DMS153 (cell line): ENCODE measurements around the gene THAP9.
"Not testable (repeated sequence)": the region's sequence is repeated elsewhere in the genome, so short reads cannot be mapped to it uniquely, and the experiment has no call there.

Experiments
- DNase-seq: peaks from one replicate; lab custom pipeline; 2025; lab: John Stamatoyannopoulos, UW

THAP9 gene

GRCh38 chr4:82893942-82894341 is 6.6 kb upstream of the THAP9 start:
- DNase-seq, result no peak

DNA sequence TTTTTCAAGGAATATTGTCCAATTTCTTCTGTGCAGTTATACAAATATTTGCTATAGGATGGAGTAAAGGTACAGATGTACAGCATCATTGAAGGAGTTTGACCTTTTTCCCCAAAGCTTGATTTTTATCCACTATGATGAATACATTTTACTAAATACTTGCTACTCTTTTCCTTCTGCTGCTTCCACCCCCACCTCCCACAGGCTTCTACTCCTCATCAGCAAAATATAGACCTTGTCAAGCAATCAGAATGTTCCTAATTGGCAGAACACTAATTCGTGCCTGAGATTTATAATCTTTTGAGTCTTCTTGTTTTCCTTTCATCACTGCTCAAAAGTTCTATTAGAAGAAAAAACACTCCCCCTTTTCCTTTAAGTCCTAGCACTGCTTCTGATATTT is 3.8 kb upstream of the THAP9 start:
- no peak for DNase-seq

- DNase-seq, result no peak
These were observed 2.0 kb upstream of the THAP9 start for GRCh38 chr4:82898322-82899243.

GRCh38 chr4:82899374-82900065 is 1.0 kb upstream of the THAP9 start:
- DNase-seq, result no peak

DNA sequence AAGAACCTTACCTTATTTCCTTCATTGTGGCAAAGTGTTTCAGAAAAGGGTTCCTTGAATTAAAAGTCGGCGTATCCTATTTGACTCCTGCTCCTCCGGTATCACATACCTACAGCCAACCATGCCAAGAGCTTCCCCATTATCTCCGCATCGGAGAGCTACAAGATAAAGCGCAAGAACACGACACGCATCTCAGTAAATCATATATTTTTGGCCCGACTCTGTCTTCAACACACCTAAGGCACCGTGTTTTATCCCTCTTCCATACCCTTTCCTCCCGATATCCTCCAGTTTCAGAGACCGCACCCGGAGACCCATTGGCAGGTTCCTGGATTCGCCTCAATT is 497 bp upstream of the THAP9 start:
- DNase-seq, result peak; percentile 40

DNA sequence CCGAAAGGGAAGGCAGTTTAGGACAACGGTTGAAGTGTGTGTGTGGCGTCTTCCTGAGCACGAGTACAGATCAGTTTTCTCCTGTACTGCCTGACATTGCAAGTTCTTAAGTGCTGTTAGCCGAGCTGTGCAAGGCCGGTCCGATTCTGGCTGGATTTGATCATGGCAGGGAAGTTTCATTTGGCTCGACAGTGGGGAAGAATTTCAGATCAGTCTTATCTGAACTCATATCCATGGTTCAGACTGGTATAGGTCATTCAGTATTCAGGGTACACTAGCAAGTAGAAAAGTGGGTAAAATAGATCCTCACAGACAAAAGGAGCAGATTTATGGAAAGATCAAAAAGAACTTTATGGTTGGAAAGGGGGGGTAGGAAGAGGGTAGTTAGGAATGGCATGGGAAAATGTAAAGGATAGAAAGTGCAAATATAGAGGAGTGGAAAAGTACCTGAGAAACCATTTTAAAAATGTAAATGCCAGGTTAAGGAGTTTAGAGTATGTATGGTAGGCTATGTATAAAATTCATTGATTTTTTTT is 716 bp downstream of the THAP9 start:
- no peak for DNase-seq

GRCh38 chr4:82903737-82904136 is 3.2 kb downstream of the THAP9 start:
- no peak for DNase-seq

DNA sequence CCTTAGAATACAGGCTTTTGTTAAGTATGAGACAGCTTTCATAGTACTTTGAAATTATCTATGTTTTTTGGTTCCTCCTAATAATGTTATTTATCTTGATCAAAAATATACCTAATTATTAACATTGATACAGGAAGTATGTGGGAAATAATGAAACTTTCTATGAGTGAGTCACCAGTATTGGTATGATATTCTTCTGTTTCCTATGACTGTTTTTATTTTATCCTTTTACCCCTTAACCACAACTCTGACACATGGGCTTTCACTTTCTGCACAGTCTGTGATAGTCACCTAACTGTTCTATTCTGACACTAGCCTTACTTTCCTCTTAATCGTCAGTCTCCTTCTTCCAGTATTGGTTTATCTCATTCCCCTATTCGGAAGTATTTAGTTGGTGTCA is 4.7 kb downstream of the THAP9 start:
- no peak for DNase-seq

GRCh38 chr4:82906469-82906868 is 5.9 kb downstream of the THAP9 start:
- DNase-seq, result no peak

GRCh38 chr4:82909326-82909725 is 8.8 kb downstream of the THAP9 start:
- DNase-seq, result no peak

DNA sequence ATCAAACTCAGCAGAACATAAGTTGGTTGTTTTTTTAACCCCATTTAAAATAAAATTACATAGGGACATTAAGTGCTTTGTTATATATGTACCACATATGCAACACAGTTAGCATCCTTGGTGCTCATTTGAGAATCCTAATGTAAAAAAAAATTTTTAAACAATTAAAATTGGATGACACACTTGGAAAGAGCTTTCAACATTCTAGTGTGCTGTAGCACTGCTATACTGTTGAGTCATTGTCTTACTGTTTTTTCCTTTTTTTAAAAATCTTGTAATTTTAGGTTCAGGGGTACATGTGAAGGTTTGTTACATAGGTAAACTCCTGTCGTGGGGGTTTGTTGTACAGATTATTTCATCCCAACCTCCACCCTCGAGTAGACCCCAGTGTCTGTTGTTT is 12.8 kb downstream of the THAP9 start:
- DNase-seq, result no peak

DNA sequence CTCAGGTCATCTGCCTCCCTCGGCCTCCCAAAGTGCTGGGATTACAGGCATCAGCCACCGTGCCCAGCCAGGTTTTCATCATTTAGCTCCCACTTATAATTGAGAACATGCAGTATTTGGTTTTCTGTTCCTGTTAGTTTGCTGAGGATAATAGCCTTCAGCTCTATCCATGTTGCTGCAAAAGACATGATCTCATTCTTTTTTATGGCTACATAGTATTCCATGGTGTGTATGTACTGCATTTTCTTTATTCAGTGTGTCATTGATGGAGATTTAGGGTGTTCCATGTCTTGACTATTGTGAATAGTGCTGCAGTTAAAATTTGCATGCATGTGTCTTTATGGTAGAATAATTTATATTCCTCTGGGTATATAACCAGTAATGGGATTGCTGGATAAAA is 13.4 kb downstream of the THAP9 start:
- DNase-seq, result not testable (repeated sequence)

GRCh38 chr4:82918091-82918490 is 17.6 kb downstream of the THAP9 start:
- DNase-seq, result no peak

DNA sequence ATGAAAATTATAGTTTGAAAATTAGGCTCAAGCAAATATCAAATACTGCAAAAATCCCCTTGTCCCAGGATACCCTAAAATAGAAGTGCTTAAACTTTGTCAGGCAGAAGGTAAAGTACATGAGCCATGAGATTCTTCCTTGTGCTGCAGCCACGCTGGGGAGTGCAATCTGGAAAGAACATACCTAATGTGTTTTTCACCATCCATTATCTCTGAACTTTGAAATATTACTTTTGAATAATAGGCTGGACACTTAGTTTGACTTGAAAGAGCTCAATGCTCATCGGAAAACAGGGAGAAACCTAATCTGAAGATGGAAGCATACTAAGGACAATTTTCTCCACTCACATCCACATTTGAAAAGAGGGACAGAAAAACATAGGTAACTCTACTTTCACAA is 18.9 kb downstream of the THAP9 start:
- DNase-seq, result no peak

DNA sequence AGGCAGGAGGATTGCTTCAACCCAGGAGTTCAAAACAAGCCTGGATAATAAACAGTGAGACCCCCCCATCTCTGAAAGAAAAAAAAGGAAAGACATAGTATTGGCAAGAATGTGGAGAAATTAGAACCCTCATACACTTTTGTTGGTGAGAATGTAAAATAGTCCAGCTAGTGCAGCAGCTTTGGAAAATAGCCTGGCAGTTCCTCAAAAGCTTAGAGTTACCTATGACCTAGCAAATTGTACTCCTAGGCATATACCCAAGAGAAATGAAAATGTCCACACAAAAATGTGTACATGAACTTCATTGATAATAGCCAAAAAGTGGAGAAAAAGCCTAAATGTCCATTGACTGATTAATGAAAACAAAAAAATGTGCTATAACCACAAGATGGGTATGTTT is 21.3 kb downstream of the THAP9 start:
- no peak for DNase-seq

DNA sequence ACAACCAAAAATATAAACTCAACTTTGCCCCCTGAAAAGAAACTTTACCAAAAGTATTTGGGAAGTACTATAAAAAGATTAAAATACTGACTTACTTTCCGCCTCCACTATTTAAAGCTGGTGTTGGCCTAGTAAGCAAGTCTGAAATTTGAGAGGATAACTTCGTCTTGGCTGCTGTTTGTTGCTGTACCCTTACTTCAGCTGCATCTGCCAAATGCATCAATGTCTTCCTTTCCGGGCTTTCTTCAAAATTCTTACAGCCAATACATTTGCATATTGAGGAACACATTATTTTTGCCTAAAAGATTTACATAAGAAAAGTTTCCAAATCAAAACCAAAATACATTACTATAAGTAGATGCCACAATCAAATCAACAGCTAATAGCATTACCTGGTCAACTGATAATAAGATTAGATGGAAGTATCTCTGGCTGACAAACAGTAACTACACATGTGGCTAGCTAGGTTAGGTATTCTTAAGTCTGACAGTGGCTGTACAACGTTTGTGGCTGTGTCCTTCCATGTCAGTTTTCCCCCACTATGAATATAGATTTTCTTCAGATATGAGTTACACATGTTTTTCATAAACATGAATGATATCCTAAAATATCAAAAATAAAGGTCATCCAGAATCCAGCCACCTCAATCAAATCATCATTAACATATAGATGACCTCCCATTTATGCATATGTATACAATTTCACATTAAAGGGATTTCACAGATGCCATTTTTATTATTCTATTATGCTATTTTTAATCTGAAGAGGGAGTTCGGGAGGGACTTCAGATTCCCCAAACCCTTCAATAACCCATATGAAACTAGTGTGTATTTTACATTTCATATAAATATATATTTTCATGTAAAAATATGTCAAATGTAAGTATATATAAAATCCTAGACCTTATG is 30.6 kb downstream of the THAP9 start:
- DNase-seq, result no peak

GRCh38 chr4:82934441-82934840 is 33.9 kb downstream of the THAP9 start:
- DNase-seq, result no peak

DNA sequence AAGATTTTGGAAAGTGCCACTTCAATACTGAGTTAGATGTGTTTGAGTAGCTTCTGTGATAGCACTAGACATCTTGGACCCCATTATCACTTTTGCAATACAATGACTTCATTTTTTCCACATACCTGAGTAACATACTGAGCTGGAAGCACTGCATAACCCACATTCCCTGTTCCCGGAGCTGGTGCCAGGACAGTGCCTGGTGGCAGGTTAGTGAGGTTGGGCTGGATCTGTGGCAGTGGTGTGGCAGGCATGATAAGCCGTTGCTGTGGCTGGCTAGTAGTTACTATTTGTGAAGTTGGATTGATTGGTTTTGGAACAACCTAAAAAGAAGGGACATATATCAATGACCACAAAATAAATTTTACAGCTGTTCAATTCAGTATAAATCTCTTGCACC is 38.9 kb downstream of the THAP9 start:
- no peak for DNase-seq

DNA sequence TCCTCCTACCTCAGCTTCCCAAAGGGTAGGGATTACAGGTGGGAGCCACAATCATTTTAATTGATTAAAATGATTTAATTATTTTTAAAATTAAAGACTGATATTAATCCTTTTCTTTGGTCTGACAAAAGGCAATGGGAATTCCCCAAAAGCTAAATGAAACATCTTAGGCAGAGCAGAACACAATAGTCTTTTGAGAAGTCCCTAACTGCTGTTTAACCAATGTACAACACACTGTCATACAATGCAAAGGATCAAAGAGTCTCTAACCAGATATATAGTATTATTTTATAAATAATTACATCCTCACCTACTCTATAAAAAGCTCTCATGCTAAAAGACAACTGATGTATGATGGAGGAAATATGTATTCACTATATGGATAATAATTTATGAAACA is 47.0 kb downstream of the THAP9 start:
- DNase-seq, result no peak

DNA sequence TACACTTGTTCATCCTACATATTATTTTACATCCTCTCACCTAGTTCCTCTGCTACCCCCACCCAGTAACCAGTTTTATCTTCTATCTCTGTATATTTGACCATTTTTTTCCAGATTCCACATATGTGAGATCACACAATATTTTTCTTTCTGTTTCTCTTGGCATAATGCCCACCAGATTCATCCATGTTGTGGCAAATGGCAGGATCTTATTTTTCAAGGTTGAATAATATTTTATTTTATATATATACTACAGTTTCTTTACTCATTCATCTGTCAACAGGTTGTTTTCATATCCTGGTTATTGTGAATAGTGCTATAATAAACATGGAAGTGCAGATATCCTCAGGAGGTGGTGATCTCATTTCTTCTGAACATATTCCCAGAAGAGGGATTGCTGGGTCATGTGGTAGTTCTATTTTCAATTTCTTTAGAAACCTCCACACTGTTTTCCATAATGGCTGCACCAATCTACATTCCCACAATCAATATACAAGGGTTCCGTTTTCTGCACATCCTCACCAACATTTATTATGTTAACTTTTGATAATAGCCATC is 48.2 kb downstream of the THAP9 start:
- no peak for DNase-seq

GRCh38 chr4:82951196-82951595 is 50.7 kb downstream of the THAP9 start:
- no peak for DNase-seq

DNA sequence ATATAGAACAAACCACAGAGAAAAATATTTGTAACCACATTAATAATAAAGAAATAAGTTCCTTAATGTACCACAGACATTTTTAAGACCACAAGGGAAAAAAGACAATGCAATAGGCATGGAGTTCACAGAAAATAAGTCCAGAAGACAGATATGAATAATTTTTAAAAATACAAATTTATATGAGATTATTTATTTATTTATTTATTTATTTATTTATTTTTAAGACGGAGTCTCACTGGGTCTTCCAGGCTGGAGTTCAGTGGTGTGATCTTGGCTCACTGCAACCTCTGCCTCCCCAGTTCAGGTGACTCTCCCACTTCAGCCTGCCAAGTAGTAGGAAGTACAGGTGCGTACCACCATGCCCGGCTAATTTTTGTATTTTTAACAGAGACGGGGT is 53.7 kb downstream of the THAP9 start:
- DNase-seq, result no peak
